Sigmoid colon (tissue), 7 donors: ENCODE data around the gene OMP. TPM values are rescaled to one million over a fixed set of nuclear protein-coding genes. Genes with fewer than 3 reads are reported as not detected.
"Not testable (repeated sequence)": the region's sequence is repeated elsewhere in the genome, so short reads cannot be mapped to it uniquely, and the experiment has no call there.

Experiments
- DNase-seq: peaks from one replicate; pipeline ENCODE4 v3.0.0-alpha.2; 2019
- H3K27ac ChIP-seq, 4 donors: fragments of 200-600 bp; sonication (generic); one replicate each; pipeline ENCODE4 v1.5.1; 2016 to 2019; ENCODE audit warnings: mild to moderate bottlenecking in 1 of 4
- H3K27me3 ChIP-seq, 3 donors: fragments of 200-600 bp; sonication (generic); one replicate each; pipeline ENCODE4 v1.5.1; 2019; ENCODE audit warnings: mild to moderate bottlenecking in 1 of 3
- H3K36me3 ChIP-seq, 4 donors: fragments of 200-600 bp; sonication (generic); one replicate each; pipeline ENCODE4 v1.5.1; 2016 to 2019
- H3K4me1 ChIP-seq, 4 donors: fragments of 200-600 bp; sonication (generic); one replicate each; pipeline ENCODE4 v1.5.1; 2017 to 2019
- H3K4me3 ChIP-seq, 4 donors: fragments of 200-600 bp; sonication (generic); one replicate each; pipeline ENCODE4 v1.5.1; 2017 to 2019; ENCODE audit warnings: mild to moderate bottlenecking in 2 of 4, moderate library complexity in 1 of 4
- H3K9me3 ChIP-seq, 4 donors: fragments of 200-600 bp in 3 of 4; sonication (generic) in 3 of 4; one replicate each; pipeline versions ENCODE4 v1.5.1 to v1.6.1; 2013 to 2019
- EP300 ChIP-seq, 4 donors: sonication (generic); formaldehyde crosslinking; IDR thresholded peaks; one replicate each; pipeline ENCODE4 v1.6.1; 2017; ENCODE audit warnings: antibody characterized with exemption in 4 of 4
- POLR2A ChIP-seq, 2 donors: fragments of 450-650 bp; IDR thresholded peaks; one replicate each; pipeline ENCODE4 v1.6.1; 2016; ENCODE audit warnings: antibody characterized with exemption in 2 of 2, mild to moderate bottlenecking in 2 of 2, moderate library complexity in 2 of 2
- POLR2AphosphoS5 ChIP-seq, 4 donors: sonication (generic); formaldehyde crosslinking; IDR thresholded peaks; one replicate each; pipeline ENCODE4 v1.6.1; 2017; ENCODE audit warnings: antibody characterized with exemption in 4 of 4
- WGBS, 2 donors: extraction: QIAGEN DNeasy Blood & Tissue Kit; methylation state at CpG; one replicate each; pipeline ENCODE4 v1.1.7; 2013; 5-methylcytosine and 5-hydroxymethylcytosine counted together
- intact Hi-C: fragments of 100-400 bp; cut with DNase I; formaldehyde crosslinking; loops from one replicate; pipeline ENCODE4 v1.15.1; 2023
- polyA plus RNA-seq, 3 donors: library from polyadenylated mRNA; stranded (reverse); fragments of 200-250 nt; gene quantifications; one replicate each; pipeline ENCODE4 v1.2.3, GENCODE V29; 2013
- total RNA-seq, 4 donors: library from RNA; depleted of rRNA; stranded (reverse); fragments of >200 nt; gene quantifications; one replicate each; pipeline ENCODE4 v1.1.0, GENCODE V29; 2016
- TF ChIP-seq, protein P1 (sequence below), 4 experiments: fragments of 450-650 bp in 3 of 4; fragments of 200-600 bp in 1 of 4; IDR thresholded peaks; one replicate each; pipeline ENCODE4 v1.5.1; 2016 to 2019; ENCODE audit warnings: antibody characterized with exemption in 4 of 4, mild to moderate bottlenecking in 3 of 4, moderate library complexity in 2 of 4
- donor health status: healthy with polysubstance abuse.
- donor health status: Bipolar disorder and iron deficiency.
- donor health status: healthy.

OMP gene
- total and polyA plus RNA-seq, 7 donors = 1.4 to 4.5 TPM; not detected in 5

DNA sequence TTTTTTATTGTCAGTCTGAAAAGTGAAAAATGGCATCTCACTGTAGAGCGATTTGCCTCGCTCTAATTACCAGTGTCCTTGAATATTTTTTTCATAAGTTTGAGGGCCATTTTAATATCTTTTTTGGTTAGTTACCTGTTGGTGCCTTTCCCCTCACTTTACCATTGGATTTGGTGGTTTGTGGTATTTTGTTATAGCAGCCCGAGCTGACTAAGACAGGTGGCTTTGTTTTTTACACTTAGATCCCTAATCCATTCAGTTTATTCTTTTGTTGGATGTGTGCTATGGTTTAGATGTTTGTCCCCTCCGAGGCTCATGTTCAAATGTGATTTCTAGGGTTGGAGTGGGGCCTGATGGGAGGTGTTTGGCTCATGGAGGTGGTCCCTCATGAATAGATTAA, 42.4 kb upstream of the OMP start:
- H3K27me3 ChIP-seq = no peaks in the 10 kb centered on the region
- WGBS, 2 donors = 82 to 87% methylated on average over 4 of the region's 4 CpGs
- no peak for DNase-seq
- H3K9me3 ChIP-seq = peaks cover 3 to 9% (median 8%) of the 10 kb centered on the region in 4 donors
- H3K4me3 ChIP-seq = no peak overlapping the region
- peaks cover 0 to under 1% (median 0%) of the 10 kb centered on the region in 4 donors for H3K4me1 ChIP-seq
- no peak overlapping the region for H3K27ac ChIP-seq
- TF ChIP-seq EP300 (IDR thresholded peaks at IDR 0.05) (no peak), POLR2A (IDR thresholded peaks at IDR 0.05) (no peak), POLR2AphosphoS5 (IDR thresholded peaks at IDR 0.05) (no peak)
- TF ChIP-seq, protein P1, sequence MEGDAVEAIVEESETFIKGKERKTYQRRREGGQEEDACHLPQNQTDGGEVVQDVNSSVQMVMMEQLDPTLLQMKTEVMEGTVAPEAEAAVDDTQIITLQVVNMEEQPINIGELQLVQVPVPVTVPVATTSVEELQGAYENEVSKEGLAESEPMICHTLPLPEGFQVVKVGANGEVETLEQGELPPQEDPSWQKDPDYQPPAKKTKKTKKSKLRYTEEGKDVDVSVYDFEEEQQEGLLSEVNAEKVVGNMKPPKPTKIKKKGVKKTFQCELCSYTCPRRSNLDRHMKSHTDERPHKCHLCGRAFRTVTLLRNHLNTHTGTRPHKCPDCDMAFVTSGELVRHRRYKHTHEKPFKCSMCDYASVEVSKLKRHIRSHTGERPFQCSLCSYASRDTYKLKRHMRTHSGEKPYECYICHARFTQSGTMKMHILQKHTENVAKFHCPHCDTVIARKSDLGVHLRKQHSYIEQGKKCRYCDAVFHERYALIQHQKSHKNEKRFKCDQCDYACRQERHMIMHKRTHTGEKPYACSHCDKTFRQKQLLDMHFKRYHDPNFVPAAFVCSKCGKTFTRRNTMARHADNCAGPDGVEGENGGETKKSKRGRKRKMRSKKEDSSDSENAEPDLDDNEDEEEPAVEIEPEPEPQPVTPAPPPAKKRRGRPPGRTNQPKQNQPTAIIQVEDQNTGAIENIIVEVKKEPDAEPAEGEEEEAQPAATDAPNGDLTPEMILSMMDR (IDR thresholded peaks at IDR 0.05) = no peak
- no peaks in the 10 kb centered on the region for H3K36me3 ChIP-seq
- intact Hi-C loops = loop anchor here (10.0 kb wide), 2 partner anchors 415 to 615 kb away; partner anchors contain the start of genes EMSY and PAK1

DNA sequence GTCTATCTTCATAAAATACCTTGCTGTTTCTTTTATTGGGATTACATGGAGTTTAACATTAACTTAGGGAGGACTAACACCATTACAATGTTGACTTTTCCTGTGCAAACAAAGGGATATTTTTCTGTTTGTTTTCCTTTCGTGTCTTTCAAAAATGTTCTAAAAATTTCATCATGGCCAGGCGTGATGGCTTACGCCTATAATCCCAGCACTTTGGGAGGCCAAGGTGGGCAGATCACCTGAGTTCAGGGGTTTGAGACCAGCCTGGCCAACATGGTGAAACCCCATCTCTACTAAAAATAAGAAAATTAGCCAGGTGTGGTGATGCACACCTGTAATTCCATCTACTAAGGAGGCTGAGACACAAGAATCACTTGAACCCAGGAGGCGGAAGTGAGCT, 41.4 kb upstream of the OMP start:
- DNase-seq, H3K9me3 ChIP-seq, H3K4me3 ChIP-seq, H3K27ac ChIP-seq, H3K36me3 ChIP-seq, H3K27me3 ChIP-seq: not testable (repeated sequence)
- peaks cover 0 to 10% (median 7%) of the 10 kb centered on the region in 4 donors for H3K4me1 ChIP-seq
- intact Hi-C loops = loop anchor here (10.0 kb wide), 2 partner anchors 414 to 616 kb away; partner anchors contain the start of genes EMSY and PAK1
- WGBS, 2 donors = 17 to 57% methylated on average over 4 of the region's 4 CpGs

DNA sequence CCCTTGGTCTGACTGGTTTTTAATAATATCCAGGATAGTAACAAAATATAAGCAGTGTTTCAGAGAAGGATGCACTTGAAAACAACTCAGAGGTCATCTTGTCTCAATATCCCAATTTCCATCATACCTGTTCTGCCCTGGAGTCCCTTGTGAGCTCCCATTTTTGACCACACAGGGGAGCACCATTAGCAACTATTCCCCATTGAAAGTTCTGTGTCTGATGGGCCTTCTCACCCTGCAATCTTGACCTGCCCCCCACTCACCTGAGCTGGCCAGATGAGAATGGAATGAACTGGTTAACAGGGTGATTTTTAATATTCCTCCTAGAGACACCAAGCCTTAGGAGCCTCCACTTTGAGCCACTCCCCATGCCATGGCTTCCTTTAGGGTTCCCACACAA, 39.7 kb upstream of the OMP start:
- no peak overlapping the region for H3K27ac ChIP-seq
- H3K4me1 ChIP-seq = peaks cover 0 to 18% (median 14%) of the 10 kb centered on the region in 4 donors
- H3K9me3 ChIP-seq = no peaks in the 10 kb centered on the region
- TF ChIP-seq EP300 (IDR thresholded peaks at IDR 0.05) (no peak), POLR2AphosphoS5 (IDR thresholded peaks at IDR 0.05) (no peak), POLR2A (IDR thresholded peaks at IDR 0.05) (no peak)
- TF ChIP-seq, protein P1 (IDR thresholded peaks at IDR 0.05) = no peak
- no peaks in the 10 kb centered on the region for H3K27me3 ChIP-seq
- no peaks in the 10 kb centered on the region for H3K36me3 ChIP-seq
- H3K4me3 ChIP-seq = no peak overlapping the region
- intact Hi-C loops = loop anchor here (10.0 kb wide), 2 partner anchors 412 to 618 kb away; partner anchors contain the start of genes EMSY and PAK1
- DNase-seq = no peak

DNA sequence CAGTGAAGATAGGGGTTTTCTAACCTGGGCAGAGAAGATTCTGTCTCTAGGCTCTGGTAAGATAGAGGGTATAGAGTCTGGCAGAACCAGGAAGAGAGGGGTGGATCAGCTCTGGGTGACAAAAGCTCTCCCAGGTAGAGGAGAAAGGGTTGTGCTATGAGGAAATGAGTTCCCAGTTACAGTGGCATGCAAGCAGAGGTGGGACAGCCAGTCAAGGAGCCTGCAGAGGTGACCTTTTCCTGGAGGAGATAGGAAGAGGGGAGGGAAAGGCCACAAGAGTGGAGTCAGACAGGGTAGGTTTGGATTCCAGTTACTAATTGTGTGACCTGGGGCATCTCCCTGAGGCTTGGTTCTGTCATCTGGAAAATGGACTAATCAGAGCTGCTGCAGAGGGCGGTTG, 39.2 kb upstream of the OMP start:
- H3K9me3 ChIP-seq = no peaks in the 10 kb centered on the region
- no peaks in the 10 kb centered on the region for H3K36me3 ChIP-seq
- no peak for DNase-seq
- intact Hi-C loops = loop anchor here (10.0 kb wide), 2 partner anchors 411 to 619 kb away; partner anchors contain the start of genes EMSY and PAK1
- peaks cover 0 to 23% (median 19%) of the 10 kb centered on the region in 4 donors for H3K4me1 ChIP-seq
- H3K27ac ChIP-seq = no peak overlapping the region
- 91 to 97% methylated on average over 1 of the region's 1 CpG for WGBS, 2 donors
- TF ChIP-seq, protein P1 (IDR thresholded peaks at IDR 0.05) = no peak
- TF ChIP-seq POLR2A (IDR thresholded peaks at IDR 0.05) = no peak
- TF ChIP-seq POLR2AphosphoS5 (IDR thresholded peaks at IDR 0.05) = no peak
- no peak for TF ChIP-seq EP300 (IDR thresholded peaks at IDR 0.05)
- H3K27me3 ChIP-seq = no peaks in the 10 kb centered on the region
- no peak overlapping the region for H3K4me3 ChIP-seq

DNA sequence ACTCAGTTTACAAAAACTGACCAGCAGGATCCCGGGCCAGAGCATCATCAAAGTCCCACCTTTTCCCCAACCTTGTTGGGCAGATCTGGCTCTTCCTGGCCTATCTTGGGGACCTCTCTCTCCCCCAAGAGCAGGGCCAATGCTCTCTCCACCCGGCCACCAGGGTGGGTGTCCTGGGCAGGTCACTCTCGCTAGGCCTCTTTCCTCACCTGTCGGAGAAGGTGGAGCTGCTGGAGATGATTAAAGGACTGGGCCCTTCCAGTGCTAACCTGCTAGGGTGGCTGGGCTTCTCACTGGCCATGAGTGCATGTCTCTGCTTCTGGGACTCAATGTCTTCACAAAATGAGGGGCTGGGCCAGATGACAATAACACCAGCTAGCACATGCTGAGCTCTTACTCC, 38.8 kb upstream of the OMP start:
- Histone ChIP-seq H3K27ac (no peak overlapping the region), H3K27me3 (no peaks in the 10 kb centered on the region), H3K4me3 (no peak overlapping the region), H3K36me3 (no peaks in the 10 kb centered on the region), H3K9me3 (no peaks in the 10 kb centered on the region), H3K4me1 (peaks cover 0 to 25% (median 22%) of the 10 kb centered on the region in 4 donors)
- 93% methylated on average over 4 of the region's 4 CpGs for WGBS, 2 donors
- no peak for TF ChIP-seq EP300 (IDR thresholded peaks at IDR 0.05)
- no peak for TF ChIP-seq POLR2A (IDR thresholded peaks at IDR 0.05)
- TF ChIP-seq, protein P1 (IDR thresholded peaks at IDR 0.05) = no peak
- TF ChIP-seq POLR2AphosphoS5 (IDR thresholded peaks at IDR 0.05) = no peak
- DNase-seq = peak; percentile 33
- intact Hi-C loops = loop anchor here (10.0 kb wide), 2 partner anchors 411 to 619 kb away; partner anchors contain the start of genes EMSY and PAK1
